Forelimb muscle (tissue), 1 donor: Measurements from ENCODE around the gene B3GALT6. TPM values are rescaled to one million over a fixed set of nuclear protein-coding genes. Genes with fewer than 3 reads are reported as not detected.
"Not testable (repeated sequence)": the region's sequence is repeated elsewhere in the genome, so short reads cannot be mapped to it uniquely, and the experiment has no call there.

Source experiments
- DNase-seq: peaks from one replicate; pipeline ENCODE4 v3.0.0-alpha.2; 2013; ENCODE audit warnings: low read depth
- polyA plus RNA-seq: library from polyadenylated mRNA; unstranded; fragments of 120-200 nt; gene quantifications from one replicate; pipeline ENCODE4 v1.2.1, GENCODE V29; 2013; ENCODE audit not compliant: insufficient read length

Gene B3GALT6
- polyA plus RNA-seq, 1 donor: 16.3 TPM

DNA sequence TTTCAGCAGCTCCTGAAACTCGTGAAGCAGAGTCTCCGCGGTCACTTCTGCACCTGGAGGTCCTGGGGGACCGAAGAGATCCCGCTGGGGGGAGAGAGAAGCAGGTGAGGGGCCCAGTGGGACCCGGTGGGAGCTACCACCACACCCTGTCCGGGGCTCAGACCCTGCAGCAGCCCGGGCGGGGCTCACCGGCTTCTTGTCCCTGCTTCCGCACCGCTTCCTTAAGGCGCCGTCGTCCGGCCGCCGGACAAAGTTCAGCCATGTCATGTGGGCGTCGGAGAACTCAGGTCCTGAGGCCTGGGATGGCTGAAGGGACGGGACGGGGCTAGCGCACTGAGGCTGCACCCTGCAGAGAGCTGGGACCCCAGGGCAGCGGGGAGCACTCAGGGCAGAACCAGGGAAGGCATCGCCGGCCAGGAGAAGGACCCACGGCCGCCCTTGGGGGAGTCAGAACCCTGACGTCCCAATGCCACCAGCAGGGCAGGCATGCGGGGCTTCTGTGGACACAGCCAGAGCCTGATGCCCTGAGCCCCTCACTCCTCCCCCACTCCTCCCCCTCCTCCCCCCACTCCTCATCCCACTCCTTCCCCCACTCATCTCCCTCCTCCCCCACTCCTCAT lies 12.3 kb downstream of the B3GALT6 start:
- no peak for DNase-seq

DNA sequence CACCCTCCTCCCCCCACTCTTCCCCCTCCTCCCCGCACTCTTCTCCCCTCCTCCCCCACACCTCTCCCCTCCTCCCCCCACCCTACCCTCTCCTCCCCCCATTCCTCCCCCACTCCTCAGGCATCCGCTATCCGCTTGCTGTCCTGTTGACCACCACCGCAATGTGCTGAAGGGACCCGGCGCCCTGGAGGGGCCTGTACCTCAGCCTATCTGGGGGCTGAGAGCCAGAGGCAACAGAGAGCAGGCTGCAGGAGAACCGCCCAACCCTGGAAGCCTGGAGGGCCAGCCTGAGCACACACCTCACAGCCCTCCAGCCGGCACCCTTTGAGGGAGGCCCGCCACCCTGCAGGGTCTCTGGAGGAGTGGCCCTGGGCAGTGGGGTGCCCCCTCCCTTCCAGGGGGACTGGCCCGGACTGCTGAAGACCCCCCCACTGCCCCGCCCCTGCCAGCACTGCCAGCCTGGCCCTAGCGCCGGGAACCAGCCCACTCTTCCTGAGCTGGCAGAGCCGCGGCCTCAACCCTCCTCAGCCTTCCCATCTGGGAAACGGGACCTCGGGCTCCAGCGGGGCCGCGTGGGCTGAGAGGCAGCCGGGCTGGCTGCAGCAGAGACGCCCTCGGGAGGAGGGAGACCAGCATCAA lies 13.3 kb downstream of the B3GALT6 start:
- no peak for DNase-seq

DNA sequence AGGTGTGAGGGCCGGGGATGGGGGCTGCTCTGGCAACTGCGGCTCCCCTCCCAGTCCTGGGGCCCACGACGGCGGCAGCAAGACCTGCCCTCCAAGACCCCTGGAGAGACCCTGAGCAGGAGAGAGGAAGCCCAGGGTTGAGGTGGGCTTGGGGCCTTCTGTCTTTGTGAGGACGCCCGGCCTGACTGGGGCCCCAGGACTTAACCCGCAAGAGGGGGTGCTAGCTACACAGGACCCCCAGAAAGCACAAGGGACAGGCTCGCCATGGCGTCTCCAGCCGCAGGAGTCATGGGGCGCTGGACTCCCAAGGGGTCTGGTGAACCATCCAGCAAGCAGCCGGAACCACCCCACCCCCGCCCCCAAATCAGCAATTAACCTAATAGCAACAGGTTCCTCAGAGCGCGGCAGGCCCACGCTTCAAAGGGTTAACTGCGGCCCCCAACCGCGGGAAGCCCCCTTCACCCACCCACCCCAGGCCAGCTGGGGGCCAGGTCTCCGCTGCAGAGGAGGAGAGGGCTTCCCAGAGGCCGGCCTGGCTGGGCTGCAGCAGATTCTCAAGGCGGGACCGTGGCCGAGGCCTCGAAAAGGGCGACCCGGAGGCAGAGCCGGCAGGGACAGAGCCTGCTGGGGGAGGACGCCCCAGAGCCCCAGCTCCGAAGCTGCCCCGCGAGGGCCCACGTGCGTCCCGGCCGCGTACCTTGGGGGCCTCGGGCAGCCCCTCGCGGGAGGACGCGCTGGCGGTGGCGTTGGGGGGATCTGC lies 14.0 kb downstream of the B3GALT6 start:
- no peak for DNase-seq

DNA sequence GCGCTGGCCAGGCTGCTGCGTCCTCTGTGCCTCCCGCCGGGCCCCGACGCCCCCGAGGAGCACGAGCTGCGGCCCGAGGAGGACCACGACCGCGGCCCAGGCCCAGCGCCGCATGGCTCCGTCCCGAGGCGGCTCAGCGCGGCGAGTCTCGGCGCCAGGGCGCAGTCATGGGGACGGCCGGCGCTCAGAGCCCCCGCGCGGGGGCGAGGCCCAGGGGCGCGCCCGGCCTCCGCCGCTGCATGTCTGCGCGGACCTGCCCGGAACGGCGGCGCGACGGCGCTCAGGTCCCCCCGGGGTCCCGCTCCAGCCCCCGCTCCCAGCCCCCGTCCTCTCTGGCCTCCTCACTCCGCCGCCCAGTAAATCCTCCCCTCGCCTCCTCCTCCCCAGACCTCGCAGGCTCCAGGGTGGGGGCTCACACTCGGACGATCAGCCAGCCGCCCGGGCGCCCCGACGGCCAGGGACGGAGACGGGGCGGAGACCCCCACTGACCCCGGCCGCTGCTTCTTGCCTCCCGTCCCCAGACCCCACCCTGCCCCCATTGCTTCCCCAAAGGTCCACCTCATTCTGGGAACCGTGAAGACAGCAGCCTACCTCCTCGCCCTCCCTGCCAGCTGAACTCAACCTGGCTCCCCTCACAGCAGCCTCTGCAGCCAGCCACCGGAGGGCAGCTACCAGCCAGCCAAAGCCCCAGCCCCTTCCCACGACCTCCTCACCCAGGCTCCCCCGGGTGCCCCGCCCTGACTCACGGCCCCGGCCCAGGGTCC lies 14.7 kb downstream of the B3GALT6 start, which contains the start of gene C1QTNF12:
C1QTNF12 (minus strand) TSS at position 146 of the 764 bp plus-strand sequence; CDS start at position 114, 32 bp downstream.
- DNase-seq: no peak

DNA sequence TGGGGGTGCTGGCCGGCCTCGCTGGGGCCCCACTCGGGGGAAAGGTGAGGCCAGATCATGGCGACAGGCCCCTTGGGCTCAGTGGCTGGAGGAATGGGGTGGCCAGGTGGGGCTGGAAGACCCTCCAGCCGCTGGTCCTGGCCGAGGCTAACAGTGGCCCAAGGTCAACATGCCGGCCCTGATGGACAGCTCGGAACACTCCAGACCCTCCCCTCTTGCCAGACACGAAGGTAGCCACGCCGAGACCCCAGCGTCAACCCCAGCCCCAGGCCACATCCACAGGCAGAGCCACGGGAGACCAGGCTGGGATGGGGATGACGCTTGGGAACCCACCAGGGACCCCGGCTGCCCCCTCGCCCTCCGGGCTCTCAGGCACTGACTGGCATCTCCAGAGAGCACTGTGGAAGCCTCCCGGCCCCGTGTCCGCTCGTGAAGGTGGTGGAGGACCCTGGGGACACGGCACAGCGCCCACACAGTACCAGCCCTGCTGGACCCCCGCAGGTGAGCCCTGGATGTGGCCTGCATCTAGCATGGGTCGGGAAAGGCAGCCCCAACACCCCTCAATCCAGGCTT lies 15.4 kb downstream of the B3GALT6 start:
- no peak for DNase-seq

DNA sequence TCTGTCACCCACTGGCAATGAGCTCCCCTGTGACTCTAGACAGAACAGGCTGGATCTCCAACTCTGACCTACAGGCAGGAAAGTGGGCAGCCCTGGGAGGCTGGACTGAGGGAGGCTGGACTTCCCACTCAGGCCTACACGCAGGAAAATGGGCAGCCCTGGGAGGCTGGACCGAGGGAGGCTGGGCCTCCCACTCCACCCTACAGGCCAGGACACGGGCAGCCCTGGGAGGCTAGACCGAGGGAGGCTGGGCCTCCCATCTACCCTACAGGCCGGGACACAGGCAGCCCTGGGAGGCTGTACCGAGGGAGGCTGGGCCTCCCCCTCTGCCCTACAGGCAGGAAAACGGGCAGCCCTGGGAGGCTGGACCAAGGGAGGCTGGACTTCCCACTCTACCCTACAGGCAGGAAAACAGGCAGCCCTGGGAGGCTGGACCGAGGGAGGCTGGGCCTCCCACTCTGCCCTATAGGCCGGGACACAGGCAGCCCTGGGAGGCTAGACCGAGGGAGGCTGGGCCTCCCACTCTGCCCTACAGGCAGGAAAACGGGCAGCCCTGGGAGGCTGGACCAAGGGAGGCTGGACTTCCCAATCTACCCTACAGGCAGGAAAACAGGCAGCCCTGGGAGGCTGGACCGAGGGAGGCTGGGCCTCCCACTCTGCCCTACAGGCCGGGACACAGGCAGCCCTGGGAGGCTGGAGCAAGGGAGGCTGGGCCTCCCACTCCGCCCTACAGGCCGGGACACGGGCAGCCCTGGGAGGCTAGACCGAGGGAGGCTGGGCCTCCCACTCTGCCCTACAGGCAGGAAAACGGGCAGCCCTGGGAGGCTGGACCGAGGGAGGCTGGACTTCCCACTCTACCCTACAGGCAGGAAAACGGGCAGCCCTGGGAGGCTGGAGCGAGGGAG lies 16.2 kb downstream of the B3GALT6 start:
- not testable (repeated sequence) for DNase-seq

DNA sequence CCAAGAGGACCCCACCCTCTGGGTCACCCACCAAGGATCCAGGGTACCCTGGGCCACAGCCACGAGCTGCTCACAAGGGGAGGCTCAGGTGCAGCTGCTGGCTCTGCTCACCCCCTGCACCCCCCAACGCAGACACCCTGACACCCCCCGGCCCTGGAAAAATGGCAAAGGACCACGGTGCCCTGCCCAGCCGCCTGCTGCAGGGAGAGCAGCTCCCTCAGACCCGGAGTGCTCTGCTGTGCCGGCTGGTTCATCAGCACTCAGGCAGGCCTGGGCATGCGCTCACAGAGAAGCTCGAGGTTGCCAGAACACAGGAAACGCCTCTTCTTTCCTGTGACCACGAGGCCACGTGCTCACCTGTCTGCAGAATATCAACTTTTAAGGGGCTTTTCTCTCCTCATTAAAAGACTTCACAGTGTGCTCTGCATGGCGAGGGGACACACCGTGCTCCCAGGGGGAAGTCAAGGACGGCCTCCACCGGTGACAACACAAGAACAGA lies 18.8 kb downstream of the B3GALT6 start:
- DNase-seq: no peak

DNA sequence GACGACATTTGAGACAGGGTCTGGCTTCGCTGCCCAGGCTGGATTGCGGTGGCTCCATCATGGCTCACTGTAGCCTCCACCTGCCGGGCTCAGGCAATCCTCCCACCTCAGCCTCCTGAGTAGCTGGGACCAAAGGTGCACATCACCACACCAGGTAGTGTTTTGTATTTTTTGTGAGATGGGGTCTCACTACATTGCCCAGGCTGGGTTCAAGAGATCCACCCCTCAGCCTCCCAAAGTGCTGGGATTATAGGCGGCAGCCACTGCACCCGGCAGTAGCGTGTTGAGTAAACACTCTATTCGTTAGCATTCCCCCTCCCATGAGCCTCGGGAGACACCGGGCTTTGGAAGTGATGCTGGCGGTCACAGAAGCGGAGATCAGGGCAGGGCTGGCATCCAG lies 21.3 kb downstream of the B3GALT6 start:
- DNase-seq: no peak

DNA sequence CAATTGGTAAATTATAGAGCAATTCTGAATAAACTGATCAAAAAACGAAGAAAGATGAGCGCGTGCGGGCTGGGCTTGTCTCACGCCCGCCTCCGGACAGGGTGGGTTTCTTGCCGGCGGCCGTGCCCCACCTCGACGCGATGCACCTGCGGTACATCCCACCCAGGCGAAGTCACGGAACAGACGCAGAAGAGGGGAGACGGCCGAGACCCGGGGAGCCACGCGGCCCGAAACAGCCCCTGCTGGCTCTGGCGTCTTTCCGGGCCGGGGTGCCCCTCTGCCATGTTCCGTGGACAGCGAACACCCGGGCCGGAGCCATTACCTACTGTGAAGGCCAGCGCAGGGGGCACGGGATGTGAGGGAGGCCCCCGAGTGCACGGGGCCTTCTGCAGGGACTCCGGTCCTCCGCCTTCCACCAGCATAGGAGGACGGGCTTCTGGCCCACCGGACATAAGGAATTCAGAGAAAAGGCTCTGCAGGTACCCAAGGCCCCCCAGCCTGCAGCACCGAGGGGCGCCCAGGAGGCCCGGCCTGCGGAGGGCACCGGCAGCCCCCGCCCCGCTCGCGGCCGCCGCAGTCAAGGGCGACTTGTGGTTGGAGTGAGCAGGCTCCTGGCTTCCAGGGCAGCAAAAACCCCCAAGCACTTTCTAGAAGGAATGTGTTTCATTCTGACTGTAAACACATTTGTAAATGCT lies 22.1 kb downstream of the B3GALT6 start:
- no peak for DNase-seq

DNA sequence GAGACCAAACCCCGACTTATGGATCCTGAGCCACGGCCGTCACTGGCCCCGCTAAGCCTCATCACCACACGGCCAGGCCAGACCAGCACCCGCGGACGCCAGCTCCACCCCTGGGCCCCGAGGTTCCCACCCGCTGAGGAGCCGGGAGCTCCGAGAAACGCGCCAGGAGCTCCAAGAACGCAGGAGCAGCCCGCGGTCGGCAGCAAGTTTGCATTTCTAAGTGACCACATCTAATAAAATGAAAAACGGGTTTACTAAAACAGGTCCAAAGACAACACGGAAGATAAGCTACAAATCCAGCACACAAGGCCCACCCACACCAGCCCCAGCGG lies 22.6 kb downstream of the B3GALT6 start:
- DNase-seq: no peak

DNA sequence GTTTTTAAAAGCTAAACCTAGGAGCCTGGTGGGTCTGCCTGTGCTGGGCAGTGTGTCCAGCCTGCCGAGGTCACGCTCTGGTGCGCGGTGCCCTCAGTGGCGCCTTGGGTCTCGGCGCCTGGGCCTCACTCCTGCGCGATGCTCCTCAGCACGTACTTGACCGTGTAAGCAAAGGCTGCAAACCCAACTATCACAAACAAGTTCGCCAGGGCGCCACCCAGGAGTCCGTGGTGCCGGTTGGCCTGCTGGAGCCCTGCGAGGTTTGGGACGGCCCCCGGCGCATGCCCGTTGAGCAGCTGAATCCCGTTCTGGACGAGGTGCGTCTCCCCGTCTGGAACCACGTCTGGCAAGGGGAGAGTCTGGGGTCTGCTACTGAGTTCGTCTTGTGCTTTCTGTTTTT lies 23.0 kb downstream of the B3GALT6 start:
- DNase-seq: no peak

DNA sequence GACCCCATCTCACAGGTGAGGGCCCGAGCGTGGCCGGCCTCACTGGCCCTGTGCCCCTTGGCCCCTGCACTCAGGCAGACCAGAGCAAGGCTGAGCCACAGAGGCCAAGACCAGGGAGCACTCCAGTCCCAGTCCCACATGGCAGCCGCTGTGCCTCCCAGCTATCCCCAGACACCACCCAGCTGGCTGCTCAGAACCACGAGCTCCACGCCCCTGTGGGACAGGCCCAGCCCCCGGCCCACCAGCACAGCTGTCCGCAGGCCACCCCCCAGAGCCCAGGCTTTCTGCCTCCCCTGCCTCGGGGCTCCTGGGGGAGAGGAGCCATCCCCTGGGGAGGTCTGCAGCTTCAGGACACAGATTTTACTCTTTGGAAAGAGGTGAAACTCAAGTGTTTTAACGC lies 23.6 kb downstream of the B3GALT6 start:
- no peak for DNase-seq

DNA sequence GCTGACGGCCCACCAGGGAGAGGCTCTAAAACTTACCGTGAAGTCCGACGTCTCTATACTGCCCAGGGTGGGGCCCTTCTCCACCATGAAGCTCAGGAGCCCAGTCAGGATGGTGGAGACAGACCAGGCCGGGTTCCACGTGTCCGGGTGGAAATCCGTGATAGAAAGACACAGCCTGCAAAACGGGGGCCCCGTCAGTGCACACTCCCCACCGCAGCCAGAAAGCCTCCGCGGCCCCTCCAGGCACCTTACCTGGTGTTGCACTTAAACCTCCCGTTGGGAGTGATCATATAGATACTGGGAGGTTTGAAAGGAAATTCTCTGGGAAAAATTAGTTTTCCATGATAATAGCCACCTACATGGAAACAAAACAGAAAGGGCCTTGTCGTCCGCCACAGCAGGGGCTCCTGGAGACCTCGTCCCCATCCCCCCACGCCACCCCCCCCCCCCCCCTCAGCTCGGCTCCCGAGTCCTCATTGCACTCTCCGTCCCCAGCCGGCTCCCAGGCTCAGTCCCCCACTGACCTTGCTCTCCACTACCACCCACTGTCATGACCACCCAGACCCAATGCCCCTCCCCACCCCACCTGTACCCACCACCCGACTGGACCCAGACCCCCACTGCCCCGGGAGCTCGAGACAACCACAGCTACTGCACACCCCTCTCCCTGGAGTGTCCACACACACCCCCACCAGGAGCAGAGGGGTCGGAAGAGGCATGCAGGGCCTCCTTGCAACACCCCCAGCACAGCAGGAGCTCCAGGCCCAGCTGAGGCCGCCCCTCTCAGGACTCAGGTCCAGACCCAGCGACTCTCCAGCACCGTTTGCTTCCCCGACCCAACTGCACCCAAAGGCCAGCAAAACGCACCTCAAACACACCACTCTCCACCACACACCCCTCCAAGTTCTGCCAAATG lies 25.2 kb downstream of the B3GALT6 start:
- no peak for DNase-seq

DNA sequence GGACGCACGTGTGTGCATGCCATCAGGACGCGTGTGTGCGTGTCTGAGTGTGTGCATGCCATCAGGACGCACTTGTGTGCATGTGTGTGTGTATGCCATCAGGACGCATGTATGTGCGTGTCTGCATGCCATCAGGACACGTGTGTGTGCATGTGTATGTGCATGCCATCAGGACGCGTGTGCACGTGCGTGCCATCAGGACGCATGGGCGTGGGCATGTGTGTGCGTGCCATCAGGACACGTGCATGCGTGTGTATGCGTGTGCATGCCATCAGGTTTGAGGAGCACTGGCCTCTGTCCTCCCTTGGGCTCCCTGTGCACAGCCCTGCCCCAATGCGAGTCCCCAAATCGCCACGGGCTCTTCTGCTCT lies 27.1 kb downstream of the B3GALT6 start:
- no peak for DNase-seq

DNA sequence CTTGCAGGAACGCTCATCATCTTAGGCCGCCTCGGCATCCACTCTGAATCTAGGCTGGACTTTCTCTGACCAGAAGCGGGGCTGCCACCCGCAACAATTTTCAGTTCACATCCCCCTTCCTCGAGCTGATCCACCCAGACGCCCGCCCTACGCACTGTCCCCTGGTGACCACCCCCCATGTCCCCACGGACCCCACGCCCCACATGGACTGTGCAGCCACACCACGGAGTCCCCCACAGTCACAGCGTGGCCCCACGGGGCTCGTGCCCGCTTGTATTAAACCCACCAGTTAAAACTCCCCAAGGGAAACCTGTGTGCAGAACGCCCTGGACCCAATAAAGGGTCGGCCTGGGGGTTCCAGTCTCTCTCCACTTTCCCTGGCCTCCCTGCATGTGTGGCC lies 27.5 kb downstream of the B3GALT6 start:
- no peak for DNase-seq

DNA sequence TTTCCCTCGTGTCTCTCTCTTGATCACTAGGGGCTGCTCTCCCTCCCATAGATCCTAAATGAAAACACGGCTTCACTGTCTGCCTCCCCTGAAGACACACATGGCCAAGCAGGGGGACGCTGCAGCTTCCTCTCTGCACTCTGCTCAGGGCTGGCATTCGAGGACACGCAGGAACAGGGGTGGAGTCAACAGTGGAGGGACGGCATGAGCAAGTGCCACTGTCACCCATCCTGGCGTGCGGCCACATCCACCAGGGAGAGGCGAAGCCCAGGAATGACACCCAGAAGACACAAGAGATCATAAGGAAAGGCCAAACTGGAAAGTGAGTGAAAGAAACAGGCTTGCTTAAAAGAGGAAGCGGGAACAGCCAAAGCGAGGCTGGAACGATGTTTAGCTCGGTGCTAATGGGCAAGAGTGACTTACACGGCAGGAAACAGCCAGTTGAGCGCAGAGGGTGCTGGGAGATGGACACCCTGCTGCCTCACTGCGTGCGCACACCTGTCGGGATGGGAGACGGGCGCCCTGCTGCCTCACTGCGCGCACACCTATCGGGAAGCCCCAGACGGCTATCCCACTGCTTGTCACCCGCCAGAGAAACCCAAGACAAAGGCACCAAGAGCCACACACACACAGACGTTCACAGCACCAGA lies 28.0 kb downstream of the B3GALT6 start:
- DNase-seq: no peak

DNA sequence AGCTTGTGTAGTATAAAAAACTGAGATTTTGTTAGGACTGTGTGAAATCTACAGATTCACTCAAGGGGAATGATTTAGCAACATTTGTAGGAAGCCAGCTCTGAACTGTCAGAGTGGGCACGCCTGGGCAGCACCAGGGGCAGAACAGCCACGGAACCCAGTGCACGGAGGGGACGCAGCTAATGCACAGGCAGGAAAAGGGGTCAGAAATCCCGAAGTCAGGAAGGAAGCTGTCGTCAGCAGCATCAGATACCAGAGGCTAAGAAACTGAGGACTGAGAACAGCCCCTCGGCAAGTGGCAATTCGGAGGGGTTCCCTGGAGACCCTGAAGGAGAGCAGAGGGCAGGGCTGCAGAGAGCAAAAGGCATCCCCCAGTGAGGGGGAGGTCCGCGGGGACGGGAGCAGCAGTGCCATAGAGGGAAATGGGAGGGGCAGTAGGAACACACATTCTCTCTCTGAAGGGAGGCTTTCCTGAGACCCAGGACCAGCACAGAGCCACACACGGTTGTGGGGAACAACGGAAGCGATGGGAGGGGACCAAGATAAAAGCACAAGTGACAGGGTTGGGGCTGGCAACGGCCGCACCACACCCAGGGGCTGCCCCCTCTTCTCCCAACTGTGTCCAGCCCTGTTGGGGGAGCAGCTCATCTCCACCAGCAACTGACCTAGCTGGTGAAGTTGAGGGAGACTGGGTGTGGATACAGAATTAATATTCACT lies 29.0 kb downstream of the B3GALT6 start:
- DNase-seq: no peak

DNA sequence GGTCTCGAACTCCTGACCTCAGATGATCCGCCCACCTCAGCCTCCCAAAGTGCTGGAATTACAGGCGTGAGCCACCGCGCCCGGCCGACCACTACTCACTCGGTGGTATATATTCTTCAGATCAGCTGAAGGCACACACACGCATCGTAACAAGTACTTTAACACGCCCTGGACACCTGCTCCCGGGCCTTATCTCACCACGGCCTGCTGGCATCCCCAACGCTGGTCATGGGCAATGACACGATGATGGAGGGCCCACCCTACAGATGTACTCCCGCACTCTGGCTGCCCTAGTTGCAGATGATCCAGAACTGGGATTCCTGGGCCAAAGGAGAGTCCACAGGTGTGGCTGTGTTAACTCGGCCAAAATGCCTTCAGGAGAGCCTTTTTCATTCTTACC lies 30.0 kb downstream of the B3GALT6 start:
- no peak for DNase-seq
